GM21737 (cell line): Measurements from ENCODE around the gene TSPAN2.

Experiments used
- ATAC-seq: cut with Tn5 transposase; IDR thresholded peaks from one replicate; pipeline ENCODE4 v1.9.1; 2021; ENCODE audit warnings: mild to moderate bottlenecking, moderate library complexity; ENCODE audit not compliant: unreplicated experiment

Gene TSPAN2

GRCh38 chr1:115089420-115090185 is at the start of gene TSPAN2:
Gene TSPAN2, minus strand, starts transcription at chr1:115089503. Its CDS starts 71 bp downstream, at chr1:115089432.
- ATAC-seq, result no peak

- peak; percentile 91 for ATAC-seq
Measured at GRCh38 chr1:115138973-115139372, 49.7 kb upstream of the TSPAN2 start.

- ATAC-seq, result no peak
Measured at GRCh38 chr1:115138271-115138670, 49.0 kb upstream of the TSPAN2 start.

- no peak for ATAC-seq
Measured at GRCh38 chr1:115137191-115137590, 47.9 kb upstream of the TSPAN2 start.

- no peak for ATAC-seq
Measured at GRCh38 chr1:115136706-115137105, 47.4 kb upstream of the TSPAN2 start.

GRCh38 chr1:115136106-115136505 is 46.8 kb upstream of the TSPAN2 start:
- no peak for ATAC-seq

GRCh38 chr1:115135681-115136080 is 46.4 kb upstream of the TSPAN2 start:
- no peak for ATAC-seq

GRCh38 chr1:115134850-115135480 is 45.7 kb upstream of the TSPAN2 start:
- ATAC-seq, result no peak

GRCh38 chr1:115134231-115134630 is 44.9 kb upstream of the TSPAN2 start:
- no peak for ATAC-seq

- no peak for ATAC-seq
Measured at GRCh38 chr1:115133440-115133839, 44.1 kb upstream of the TSPAN2 start.

- ATAC-seq, result no peak
Measured at GRCh38 chr1:115130786-115131185, 41.5 kb upstream of the TSPAN2 start.

GRCh38 chr1:115129071-115129640 is 39.9 kb upstream of the TSPAN2 start:
- ATAC-seq, result no peak

GRCh38 chr1:115127539-115127938 is 38.2 kb upstream of the TSPAN2 start:
- no peak for ATAC-seq

GRCh38 chr1:115126516-115126915 is 37.2 kb upstream of the TSPAN2 start:
- no peak for ATAC-seq

- ATAC-seq, result no peak
Measured at GRCh38 chr1:115123116-115123515, 33.8 kb upstream of the TSPAN2 start.

- ATAC-seq, result no peak
Measured at GRCh38 chr1:115121793-115122192, 32.5 kb upstream of the TSPAN2 start.

- no peak for ATAC-seq
Measured at GRCh38 chr1:115120296-115120695, 31.0 kb upstream of the TSPAN2 start.

GRCh38 chr1:115118611-115119010 is 29.3 kb upstream of the TSPAN2 start:
- ATAC-seq, result no peak

GRCh38 chr1:115118086-115118485 is 28.8 kb upstream of the TSPAN2 start:
- ATAC-seq, result no peak

- ATAC-seq, result no peak
Measured at GRCh38 chr1:115117298-115117697, 28.0 kb upstream of the TSPAN2 start.

GRCh38 chr1:115116512-115116911 is 27.2 kb upstream of the TSPAN2 start:
- no peak for ATAC-seq

- ATAC-seq, result no peak
Measured at GRCh38 chr1:115115521-115116161, 26.3 kb upstream of the TSPAN2 start.
